ENCODE results near the gene MYMK. TPM values are rescaled to one million over a fixed set of nuclear protein-coding genes. Genes with fewer than 3 reads are reported as not detected.

Gene MYMK
- total RNA-seq, 4 donors from 2014 or later = not detected

GRCh38 chr9:133531293-133531692, 6.5 kb upstream of the MYMK start:
- no peak overlapping the region for H3K4me3 ChIP-seq (ENCODE audit: low read depth, poor library complexity, severe bottlenecking)
- DNase-seq (ENCODE audit: low spot score in 2 of 2) = no peak
- intact Hi-C loops (cut with DNase I; ENCODE audit: low total_unique reads) = loop anchor here (10.0 kb wide), 1 partner anchor 194 kb away; no protein-coding TSS in a partner anchor
- WGBS, 2 donors = 82 to 86% methylated on average over 9 of the region's 9 CpGs
- no peak for TF ChIP-seq POLR2A (IDR thresholded peaks at IDR 0.05)
- TF ChIP-seq CTCF (IDR thresholded peaks at IDR 0.05) = no peak

DNA sequence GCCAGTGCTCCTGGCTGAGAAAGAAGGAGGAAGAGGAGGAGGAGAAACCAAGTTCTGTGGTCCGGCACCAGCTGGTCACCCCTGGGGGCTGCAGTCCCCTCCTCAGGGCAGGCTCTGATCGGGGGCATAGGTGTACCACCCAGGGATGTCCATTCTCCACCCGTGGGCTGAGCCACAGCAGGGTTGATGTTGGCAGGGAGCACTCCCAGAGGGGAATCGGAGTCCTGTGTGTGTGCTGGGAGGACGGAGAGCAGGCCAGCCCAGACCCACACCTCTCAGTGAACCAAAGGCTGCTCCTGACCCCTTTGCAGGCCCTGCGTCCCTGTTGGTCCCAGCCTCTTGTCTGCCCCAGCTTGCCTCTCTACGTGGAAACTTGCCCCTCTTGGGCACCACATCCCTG, 5.1 kb upstream of the MYMK start:
- intact Hi-C loops (cut with DNase I; ENCODE audit: low total_unique reads) = loop anchor here (10.0 kb wide), 1 partner anchor 195 kb away; no protein-coding TSS in a partner anchor
- WGBS, 2 donors = 93 to 96% methylated on average over 4 to 7 of the region's 7 CpGs
- TF ChIP-seq POLR2A (IDR thresholded peaks at IDR 0.05) (no peak), CTCF (IDR thresholded peaks at IDR 0.05) (no peak)
- no peak overlapping the region for H3K4me3 ChIP-seq (ENCODE audit: low read depth, poor library complexity, severe bottlenecking)
- no peak for DNase-seq (ENCODE audit: low spot score in 2 of 2)

GRCh38 chr9:133529457-133529856, 4.7 kb upstream of the MYMK start:
- no peak for DNase-seq (ENCODE audit: low spot score in 2 of 2)
- H3K4me3 ChIP-seq (ENCODE audit: low read depth, poor library complexity, severe bottlenecking) = no peak overlapping the region
- 76 to 77% methylated on average over 6 of the region's 7 CpGs for WGBS, 2 donors
- intact Hi-C loops (cut with DNase I; ENCODE audit: low total_unique reads) = no loop called here
- TF ChIP-seq POLR2A (IDR thresholded peaks at IDR 0.05) = no peak
- TF ChIP-seq CTCF (IDR thresholded peaks at IDR 0.05) = no peak

- WGBS, 2 donors = 53 to 59% methylated on average over 7 to 9 of the region's 11 CpGs
- no peak for DNase-seq (ENCODE audit: low spot score in 2 of 2)
- TF ChIP-seq POLR2A (IDR thresholded peaks at IDR 0.05) (no peak), CTCF (IDR thresholded peaks at IDR 0.05) (no peak)
- intact Hi-C loops (cut with DNase I; ENCODE audit: low total_unique reads) = no loop called here
- no peak overlapping the region for H3K4me3 ChIP-seq (ENCODE audit: low read depth, poor library complexity, severe bottlenecking)
These were observed 4.1 kb upstream of the MYMK start for GRCh38 chr9:133528876-133529241.

- intact Hi-C loops (cut with DNase I; ENCODE audit: low total_unique reads) = no loop called here
- DNase-seq (ENCODE audit: low spot score in 2 of 2) = no peak
- H3K4me3 ChIP-seq (ENCODE audit: low read depth, poor library complexity, severe bottlenecking) = no peak overlapping the region
- 47 to 66% methylated on average over 15 to 19 of the region's 22 CpGs for WGBS, 2 donors
- TF ChIP-seq CTCF (IDR thresholded peaks at IDR 0.05) (no peak), POLR2A (IDR thresholded peaks at IDR 0.05) (no peak)
These were observed 3.5 kb upstream of the MYMK start for GRCh38 chr9:133528001-133528875.
